ENCODE results near the gene LIMK1.
"Not testable (repeated sequence)": the region's sequence is repeated elsewhere in the genome, so short reads cannot be mapped to it uniquely, and the experiment has no call there.

The LIMK1 gene

DNA sequence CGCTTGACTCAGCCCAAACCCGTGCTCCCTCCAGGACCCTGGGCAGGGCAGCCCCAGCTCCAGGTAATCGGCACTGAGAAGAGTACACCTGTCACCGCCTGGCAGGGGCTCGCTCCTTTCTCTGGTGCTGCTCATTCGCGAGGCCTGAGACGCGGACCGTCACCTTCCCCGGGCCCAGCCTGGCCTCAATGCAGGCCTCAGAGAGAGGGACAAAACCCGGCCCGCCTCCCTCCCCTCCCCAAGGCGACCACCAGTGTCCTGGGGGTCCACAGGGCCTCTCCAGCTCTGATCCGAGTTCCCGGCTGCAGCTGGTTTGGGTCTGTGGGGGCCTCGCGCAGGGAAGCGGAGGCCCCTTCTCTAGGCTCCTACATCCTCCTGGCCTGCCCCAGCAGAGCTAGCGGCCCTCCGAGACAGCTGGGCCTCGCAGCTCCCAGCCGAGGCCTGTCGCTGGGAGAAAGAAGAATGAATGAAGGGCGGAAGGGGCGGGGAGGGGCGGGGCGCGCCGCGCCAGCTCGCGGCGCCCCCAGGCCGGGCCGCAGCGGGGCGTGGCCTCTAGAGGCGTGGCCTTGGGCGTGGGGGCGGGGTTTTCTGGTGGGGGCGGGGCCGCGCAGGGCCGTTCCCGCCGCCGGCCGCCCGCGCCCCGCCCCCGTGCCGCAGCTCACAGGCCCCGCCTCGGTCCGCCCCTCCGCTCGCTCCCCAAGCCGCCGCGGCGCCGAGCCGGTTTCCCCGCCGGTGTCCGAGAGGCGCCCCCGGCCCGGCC is at the start of gene LIMK1:
LIMK1 (plus strand) TSS at position 688 of the 760 bp plus-strand sequence. CDS start 187 bp downstream, outside the sequence.
- H3K27me3 Mint-ChIP-seq, result no peaks in the 10 kb centered on the region
- peak within 1 kb of the TSS; percentile 82 for H3K4me3 Mint-ChIP-seq
- peaks cover 18% of the 10 kb centered on the region for H3K36me3 Mint-ChIP-seq (ENCODE audit: low read depth)
- H3K27ac Mint-ChIP-seq, result peak within 1 kb of the TSS; percentile 84
- no peaks in the 10 kb centered on the region for H3K9me3 Mint-ChIP-seq
- peaks cover 12% of the 10 kb centered on the region for H3K4me1 Mint-ChIP-seq (ENCODE audit: low read depth)

- Mint-ChIP-seq H3K4me3 (no peak overlapping the region), H3K4me1 (ENCODE audit: low read depth) (no peaks in the 10 kb centered on the region), H3K9me3 (no peaks in the 10 kb centered on the region), H3K36me3 (ENCODE audit: low read depth) (no peaks in the 10 kb centered on the region), H3K27ac (no peak overlapping the region), H3K27me3 (no peaks in the 10 kb centered on the region)
These were observed 46.0 kb upstream of the LIMK1 start for GRCh38 chr7:74037609-74038008.

- no peak overlapping the region for H3K4me3 Mint-ChIP-seq
- H3K27me3 Mint-ChIP-seq, result no peaks in the 10 kb centered on the region
- no peaks in the 10 kb centered on the region for H3K4me1 Mint-ChIP-seq (ENCODE audit: low read depth)
- H3K9me3 Mint-ChIP-seq, result no peaks in the 10 kb centered on the region
- no peaks in the 10 kb centered on the region for H3K36me3 Mint-ChIP-seq (ENCODE audit: low read depth)
- H3K27ac Mint-ChIP-seq, result no peak overlapping the region
These were observed 45.2 kb upstream of the LIMK1 start for GRCh38 chr7:74038194-74038961.

DNA sequence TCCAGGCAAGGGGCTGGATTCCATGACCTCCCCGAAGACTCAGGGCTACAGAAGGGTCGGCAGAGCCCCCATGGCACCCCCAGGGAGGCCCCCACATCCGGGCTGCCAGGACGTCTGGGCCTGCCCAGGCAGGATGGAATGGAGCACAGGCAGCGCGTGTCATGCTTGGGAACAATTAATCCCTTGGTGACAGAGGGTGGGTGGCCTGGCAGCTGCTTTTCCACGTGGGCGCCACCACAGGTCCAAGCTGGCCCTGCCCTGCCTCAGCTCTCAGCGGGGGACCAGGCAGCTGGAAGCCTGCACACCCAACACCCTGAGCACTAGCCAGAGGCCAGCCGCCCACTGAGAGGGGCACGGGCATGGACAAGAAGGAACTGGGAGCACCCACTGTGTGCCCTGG is 44.3 kb upstream of the LIMK1 start:
- no peaks in the 10 kb centered on the region for H3K27me3 Mint-ChIP-seq
- no peak overlapping the region for H3K27ac Mint-ChIP-seq
- H3K4me3 Mint-ChIP-seq, result no peak overlapping the region

DNA sequence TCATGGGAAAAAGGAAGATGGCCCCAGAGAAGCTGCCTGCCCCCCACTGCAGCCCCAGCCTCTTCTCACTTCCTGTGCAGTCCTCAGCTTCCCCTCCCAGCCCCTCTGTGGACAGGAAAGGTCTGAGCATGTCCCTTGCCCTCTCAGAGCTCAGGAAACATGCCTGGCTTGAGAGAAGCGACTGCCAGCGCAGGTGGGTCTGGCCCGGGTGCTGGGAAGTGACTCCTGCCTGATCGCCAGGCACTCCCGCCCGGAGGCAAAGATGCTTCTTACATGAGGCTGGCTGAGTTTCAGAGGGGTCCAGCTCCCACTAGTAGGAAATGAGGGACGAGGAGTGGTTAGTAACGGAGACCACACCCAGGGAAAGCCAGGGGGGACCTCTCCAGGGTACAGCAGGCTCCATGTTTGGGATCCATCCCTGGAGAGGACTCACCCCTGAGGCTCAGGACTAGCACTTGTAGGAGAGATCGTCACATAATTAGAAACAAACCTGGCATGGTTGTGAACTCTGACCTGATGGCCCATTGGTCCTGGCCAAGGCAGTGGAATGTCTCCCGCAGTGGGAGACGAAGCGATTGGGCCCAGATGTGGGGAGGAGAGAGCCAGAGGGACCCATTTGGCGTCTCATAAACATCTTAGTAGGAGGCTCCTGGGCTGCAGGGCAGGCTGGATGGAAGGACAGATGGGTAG is 43.4 kb upstream of the LIMK1 start:
- Mint-ChIP-seq H3K4me3 (no peak overlapping the region), H3K9me3 (no peaks in the 10 kb centered on the region), H3K27ac (no peak overlapping the region), H3K27me3 (no peaks in the 10 kb centered on the region), H3K4me1 (ENCODE audit: low read depth) (no peaks in the 10 kb centered on the region), H3K36me3 (ENCODE audit: low read depth) (no peaks in the 10 kb centered on the region)

More for the DNA sequence above, 44.3 kb upstream of the LIMK1 start:
- no peaks in the 10 kb centered on the region for H3K9me3 Mint-ChIP-seq
- no peaks in the 10 kb centered on the region for H3K4me1 Mint-ChIP-seq (ENCODE audit: low read depth)
- no peaks in the 10 kb centered on the region for H3K36me3 Mint-ChIP-seq (ENCODE audit: low read depth)

GRCh38 chr7:74040791-74041520 is 42.6 kb upstream of the LIMK1 start:
- H3K4me3 Mint-ChIP-seq, result no peak overlapping the region
- no peaks in the 10 kb centered on the region for H3K9me3 Mint-ChIP-seq
- H3K27ac Mint-ChIP-seq, result no peak overlapping the region
- H3K27me3 Mint-ChIP-seq, result no peaks in the 10 kb centered on the region
- H3K36me3 Mint-ChIP-seq (ENCODE audit: low read depth), result no peaks in the 10 kb centered on the region
- no peaks in the 10 kb centered on the region for H3K4me1 Mint-ChIP-seq (ENCODE audit: low read depth)

DNA sequence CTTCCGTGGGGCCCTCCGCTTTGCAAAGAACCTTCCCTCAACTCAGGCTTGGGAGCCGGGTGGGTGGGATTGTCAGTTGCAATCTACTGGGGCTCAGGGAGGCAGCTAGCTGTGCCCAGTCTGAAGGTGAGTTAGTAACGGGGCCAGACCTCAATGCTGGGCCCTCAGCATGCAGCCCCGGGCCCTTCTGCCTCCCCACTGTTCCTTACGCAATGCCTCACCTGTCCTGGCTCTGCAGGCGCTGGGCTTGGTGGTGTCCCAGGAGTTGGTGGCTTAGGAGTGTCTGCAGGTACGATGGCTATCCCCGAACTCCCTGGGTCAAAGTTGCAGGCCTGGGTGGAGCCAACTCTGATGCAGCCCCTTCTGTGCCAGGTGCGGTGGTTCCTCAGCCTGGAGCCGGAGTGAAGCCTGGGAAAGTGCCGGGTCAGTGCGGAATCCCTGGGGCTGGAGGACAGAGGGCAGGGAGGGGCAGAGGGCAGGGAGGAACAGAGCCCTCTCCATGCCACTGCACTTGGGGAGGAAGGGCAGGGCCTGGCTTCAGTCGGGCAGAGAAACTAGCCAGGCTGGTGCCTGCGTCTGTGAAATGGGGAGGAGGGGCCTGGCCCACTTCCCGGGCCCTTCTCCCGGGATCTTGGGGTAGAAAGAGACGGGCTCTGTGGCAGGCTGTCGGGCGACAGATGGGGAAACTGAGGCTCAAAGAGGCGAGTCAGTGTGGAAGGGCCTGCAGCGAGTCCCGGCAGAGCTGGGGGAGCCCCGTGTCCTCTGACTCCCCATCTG is 40.7 kb upstream of the LIMK1 start:
- Mint-ChIP-seq H3K4me3 (no peak overlapping the region), H3K27ac (no peak overlapping the region), H3K36me3 (ENCODE audit: low read depth) (no peaks in the 10 kb centered on the region), H3K27me3 (no peaks in the 10 kb centered on the region), H3K9me3 (no peaks in the 10 kb centered on the region), H3K4me1 (ENCODE audit: low read depth) (no peaks in the 10 kb centered on the region)

- Mint-ChIP-seq H3K27me3 (no peaks in the 10 kb centered on the region), H3K36me3 (ENCODE audit: low read depth) (no peaks in the 10 kb centered on the region), H3K4me1 (ENCODE audit: low read depth) (no peaks in the 10 kb centered on the region), H3K4me3 (no peak overlapping the region), H3K9me3 (no peaks in the 10 kb centered on the region), H3K27ac (no peak overlapping the region)
These were observed 40.1 kb upstream of the LIMK1 start for GRCh38 chr7:74043523-74043951.

DNA sequence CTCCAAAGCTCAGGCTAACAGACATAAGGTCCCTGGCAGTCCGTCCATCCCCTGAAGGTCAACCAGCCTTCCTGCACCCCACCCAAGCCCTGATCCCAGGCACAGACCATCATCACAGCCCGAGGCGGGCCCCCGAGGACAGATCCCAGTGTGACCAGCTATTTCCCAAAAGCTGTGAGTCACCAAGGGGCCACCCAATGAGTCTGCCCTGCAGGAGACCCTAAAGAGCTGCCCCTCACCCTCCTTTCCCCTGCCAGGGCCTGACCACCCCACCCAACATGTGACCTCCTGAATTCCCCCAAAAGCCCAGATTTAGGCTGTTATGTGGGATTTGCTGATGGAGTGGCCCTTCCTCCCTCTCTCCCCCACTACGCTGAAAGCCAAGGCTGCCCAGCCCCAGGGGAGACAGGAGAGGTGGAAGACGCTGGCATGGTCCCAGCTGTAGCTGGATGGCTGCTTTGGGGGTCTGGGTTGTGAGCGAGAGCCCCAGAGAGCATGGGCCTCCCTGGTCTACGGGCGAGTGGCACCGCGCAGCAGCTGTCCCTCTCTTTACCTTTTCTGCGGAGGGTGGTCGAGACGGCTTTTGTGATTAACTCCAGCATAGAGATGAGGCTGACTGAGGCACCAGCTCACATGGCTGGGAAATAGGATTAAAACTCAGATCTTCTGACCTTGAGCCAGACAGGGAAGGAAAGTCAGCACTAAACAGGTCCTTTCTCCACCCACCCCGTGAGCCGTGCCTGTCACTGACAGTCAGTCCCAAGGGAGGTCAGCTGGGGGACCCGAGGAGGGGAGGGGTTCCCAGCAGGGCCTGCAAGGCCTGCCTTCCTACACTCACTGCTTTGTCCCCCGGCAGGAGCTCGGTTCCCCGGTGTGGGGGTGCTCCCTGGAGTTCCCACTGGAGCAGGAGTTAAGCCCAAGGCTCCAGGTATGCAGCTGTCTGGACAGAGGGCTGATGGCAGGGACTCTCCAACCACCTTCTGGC is 38.9 kb upstream of the LIMK1 start:
- Mint-ChIP-seq H3K4me1 (ENCODE audit: low read depth) (no peaks in the 10 kb centered on the region), H3K36me3 (ENCODE audit: low read depth) (no peaks in the 10 kb centered on the region), H3K9me3 (no peaks in the 10 kb centered on the region), H3K4me3 (no peak overlapping the region), H3K27ac (no peak overlapping the region), H3K27me3 (no peaks in the 10 kb centered on the region)

- H3K27ac Mint-ChIP-seq; H3K4me1 Mint-ChIP-seq (ENCODE audit: low read depth); H3K27me3 Mint-ChIP-seq; H3K36me3 Mint-ChIP-seq (ENCODE audit: low read depth); H3K9me3 Mint-ChIP-seq; H3K4me3 Mint-ChIP-seq: not testable (repeated sequence)
These were observed 37.0 kb upstream of the LIMK1 start for GRCh38 chr7:74046581-74046980.

DNA sequence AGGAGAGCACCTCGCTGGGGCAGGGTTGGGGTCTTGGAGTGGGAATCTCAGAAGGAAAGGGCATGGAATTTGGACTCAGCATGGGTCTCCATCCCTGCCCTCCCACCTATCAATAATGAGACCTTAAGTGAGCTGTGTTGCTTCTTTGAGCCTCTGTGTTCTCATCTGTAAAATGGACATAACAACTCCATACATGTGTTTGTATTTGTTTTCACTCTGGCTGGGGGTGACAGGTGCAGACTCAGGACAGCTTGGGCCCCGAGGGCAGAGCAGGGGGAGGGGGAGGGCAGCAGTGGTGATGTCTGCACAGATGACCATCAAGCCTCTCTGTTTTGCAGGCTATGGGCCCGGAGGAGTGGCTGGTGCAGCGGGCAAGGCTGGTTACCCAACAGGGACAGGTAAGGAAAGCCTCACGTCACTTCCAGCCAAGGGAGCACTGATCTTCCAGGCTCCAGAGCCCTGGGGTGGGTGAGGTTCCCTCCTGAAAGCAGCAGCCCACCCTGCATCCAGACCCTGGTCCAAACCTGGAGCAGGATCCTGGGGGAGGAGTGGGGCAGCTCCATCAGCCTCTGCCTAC is 35.7 kb upstream of the LIMK1 start:
- Mint-ChIP-seq H3K4me3 (no peak overlapping the region), H3K27ac (no peak overlapping the region), H3K9me3 (no peaks in the 10 kb centered on the region), H3K4me1 (ENCODE audit: low read depth) (no peaks in the 10 kb centered on the region), H3K36me3 (ENCODE audit: low read depth) (no peaks in the 10 kb centered on the region), H3K27me3 (no peaks in the 10 kb centered on the region)

DNA sequence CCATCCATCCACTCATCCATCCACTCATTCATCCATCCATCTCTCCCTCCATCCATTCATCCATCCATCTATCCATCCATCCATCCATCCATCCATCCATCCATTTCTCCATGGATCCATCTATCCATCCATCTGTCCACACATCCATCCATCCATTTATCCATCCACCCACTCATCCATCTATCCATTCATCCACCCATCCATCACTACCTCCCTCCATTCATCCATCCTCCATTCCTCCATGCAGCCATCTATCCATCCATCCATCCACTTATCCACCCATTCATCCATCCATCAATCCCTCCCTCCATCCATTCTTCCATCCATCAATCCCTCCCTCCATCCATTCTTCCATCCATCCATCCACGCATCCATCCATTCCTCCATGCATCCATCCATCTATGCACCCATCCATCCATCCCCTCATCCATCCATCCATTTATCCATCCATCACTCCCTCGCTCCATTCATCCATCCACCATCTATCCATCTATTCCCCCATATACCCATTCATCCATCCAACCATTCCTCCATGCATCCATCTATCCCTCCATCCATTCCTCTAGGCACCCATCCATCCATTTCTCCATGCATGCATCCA is 34.5 kb upstream of the LIMK1 start:
- H3K27me3 Mint-ChIP-seq, result peaks cover 3% of the 10 kb centered on the region
- H3K27ac Mint-ChIP-seq, result no peak overlapping the region
- H3K4me3 Mint-ChIP-seq, result no peak overlapping the region
- H3K9me3 Mint-ChIP-seq, result no peaks in the 10 kb centered on the region
- no peaks in the 10 kb centered on the region for H3K4me1 Mint-ChIP-seq (ENCODE audit: low read depth)
- no peaks in the 10 kb centered on the region for H3K36me3 Mint-ChIP-seq (ENCODE audit: low read depth)

Measured in stimulated activated naive CD8-positive, alpha-beta T cell treated with anti-CD3 and anti-CD28 coated beads, Interleukin-15, Interleukin-2, amounts not matched to agents 100 ng/mL and 50 ng/mL, for 24 hours (primary cell).